ENCODE measurements around the gene SUMO4.

SUMO4 gene

GRCh38 chr6:149389509-149390297 is 10.4 kb upstream of the SUMO4 start:
- DNase-seq (ENCODE audit: extremely low read depth in 1 of 2, low read depth in 1 of 2) = no peak

GRCh38 chr6:149392093-149392492 is 8.0 kb upstream of the SUMO4 start:
- no peak for DNase-seq (ENCODE audit: extremely low read depth in 1 of 2, low read depth in 1 of 2)

- no peak for DNase-seq (ENCODE audit: extremely low read depth in 1 of 2, low read depth in 1 of 2)
These were observed 7.5 kb upstream of the SUMO4 start for GRCh38 chr6:149392535-149392934.

- no peak for DNase-seq (ENCODE audit: extremely low read depth in 1 of 2, low read depth in 1 of 2)
These were observed 6.9 kb upstream of the SUMO4 start for GRCh38 chr6:149393002-149393679.

GRCh38 chr6:149395185-149395584 is 4.9 kb upstream of the SUMO4 start:
- no peak for DNase-seq (ENCODE audit: extremely low read depth in 1 of 2, low read depth in 1 of 2)

- no peak for DNase-seq (ENCODE audit: extremely low read depth in 1 of 2, low read depth in 1 of 2)
These were observed 2.7 kb upstream of the SUMO4 start for GRCh38 chr6:149397384-149397783.

GRCh38 chr6:149403534-149403933 is 3.5 kb downstream of the SUMO4 start:
- DNase-seq (ENCODE audit: extremely low read depth in 1 of 2, low read depth in 1 of 2) = no peak

GRCh38 chr6:149405823-149406765 is 6.0 kb downstream of the SUMO4 start:
- no peak for DNase-seq (ENCODE audit: extremely low read depth in 1 of 2, low read depth in 1 of 2)

- no peak for DNase-seq (ENCODE audit: extremely low read depth in 1 of 2, low read depth in 1 of 2)
These were observed 9.6 kb downstream of the SUMO4 start for GRCh38 chr6:149409617-149410016.

- DNase-seq (ENCODE audit: extremely low read depth in 1 of 2, low read depth in 1 of 2) = no peak
These were observed 10.5 kb downstream of the SUMO4 start for GRCh38 chr6:149410557-149410956.

- DNase-seq (ENCODE audit: extremely low read depth in 1 of 2, low read depth in 1 of 2) = no peak
These were observed 13.9 kb downstream of the SUMO4 start for GRCh38 chr6:149414009-149414408.

- no peak for DNase-seq (ENCODE audit: extremely low read depth in 1 of 2, low read depth in 1 of 2)
These were observed 14.8 kb downstream of the SUMO4 start for GRCh38 chr6:149414821-149415220.

GRCh38 chr6:149419696-149420404 is 19.8 kb downstream of the SUMO4 start:
- no peak for DNase-seq (ENCODE audit: extremely low read depth in 1 of 2, low read depth in 1 of 2)

GRCh38 chr6:149421132-149421531 is 21.1 kb downstream of the SUMO4 start:
- DNase-seq (ENCODE audit: extremely low read depth in 1 of 2, low read depth in 1 of 2) = no peak

GRCh38 chr6:149422581-149422980 is 22.5 kb downstream of the SUMO4 start:
- no peak for DNase-seq (ENCODE audit: extremely low read depth in 1 of 2, low read depth in 1 of 2)

- no peak for DNase-seq (ENCODE audit: extremely low read depth in 1 of 2, low read depth in 1 of 2)
These were observed 23.9 kb downstream of the SUMO4 start for GRCh38 chr6:149423964-149424440.

GRCh38 chr6:149425224-149425623 is 25.2 kb downstream of the SUMO4 start:
- DNase-seq (ENCODE audit: extremely low read depth in 1 of 2, low read depth in 1 of 2) = no peak

- DNase-seq (ENCODE audit: extremely low read depth in 1 of 2, low read depth in 1 of 2) = no peak
These were observed 25.7 kb downstream of the SUMO4 start for GRCh38 chr6:149425754-149426153.

- DNase-seq (ENCODE audit: extremely low read depth in 1 of 2, low read depth in 1 of 2) = no peak
These were observed 28.5 kb downstream of the SUMO4 start for GRCh38 chr6:149428606-149429005.

Data from stimulated activated CD8-positive, alpha-beta memory T cell treated with anti-CD3 and anti-CD28 coated beads, Interleukin-7, amount 100 ng/mL, for 48 hours (primary cell).